Astrocyte of the spinal cord (primary cell): ENCODE measurements around the gene TP53BP2.
A peak's percentile ranks its signal among the peaks of the same experiment; 100 is the strongest.

Source experiments
- DNase-seq: peaks from one replicate; pipeline ENCODE4 v3.0.0; 2011; ENCODE audit warnings: low read depth, low spot score
- H3K4me3 ChIP-seq: 2 replicates; pipeline ENCODE4 v1.5.1; 2011; ENCODE audit warnings: low read depth, mild to moderate bottlenecking, low read length, moderate library complexity
- in situ Hi-C: cut with HindIII; loops from 2 replicates; pipeline ENCODE4 v1.10.0; 2017; ENCODE audit warnings: low sequenced_read_pairs
- TF ChIP-seq, protein P1 (sequence below): IDR thresholded peaks from 2 replicates; pipeline ENCODE4 v1.5.1; 2012; ENCODE audit warnings: low read depth, mild to moderate bottlenecking, low read length, inconsistent platforms

The TP53BP2 gene

GRCh38 chr1:223837206-223837605 lies 8.5 kb downstream of the TP53BP2 start:
- TF ChIP-seq, protein P1, sequence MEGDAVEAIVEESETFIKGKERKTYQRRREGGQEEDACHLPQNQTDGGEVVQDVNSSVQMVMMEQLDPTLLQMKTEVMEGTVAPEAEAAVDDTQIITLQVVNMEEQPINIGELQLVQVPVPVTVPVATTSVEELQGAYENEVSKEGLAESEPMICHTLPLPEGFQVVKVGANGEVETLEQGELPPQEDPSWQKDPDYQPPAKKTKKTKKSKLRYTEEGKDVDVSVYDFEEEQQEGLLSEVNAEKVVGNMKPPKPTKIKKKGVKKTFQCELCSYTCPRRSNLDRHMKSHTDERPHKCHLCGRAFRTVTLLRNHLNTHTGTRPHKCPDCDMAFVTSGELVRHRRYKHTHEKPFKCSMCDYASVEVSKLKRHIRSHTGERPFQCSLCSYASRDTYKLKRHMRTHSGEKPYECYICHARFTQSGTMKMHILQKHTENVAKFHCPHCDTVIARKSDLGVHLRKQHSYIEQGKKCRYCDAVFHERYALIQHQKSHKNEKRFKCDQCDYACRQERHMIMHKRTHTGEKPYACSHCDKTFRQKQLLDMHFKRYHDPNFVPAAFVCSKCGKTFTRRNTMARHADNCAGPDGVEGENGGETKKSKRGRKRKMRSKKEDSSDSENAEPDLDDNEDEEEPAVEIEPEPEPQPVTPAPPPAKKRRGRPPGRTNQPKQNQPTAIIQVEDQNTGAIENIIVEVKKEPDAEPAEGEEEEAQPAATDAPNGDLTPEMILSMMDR: no peak
- no peak overlapping the region for H3K4me3 ChIP-seq
- in situ Hi-C loops: no loop called here
- DNase-seq: no peak

DNA sequence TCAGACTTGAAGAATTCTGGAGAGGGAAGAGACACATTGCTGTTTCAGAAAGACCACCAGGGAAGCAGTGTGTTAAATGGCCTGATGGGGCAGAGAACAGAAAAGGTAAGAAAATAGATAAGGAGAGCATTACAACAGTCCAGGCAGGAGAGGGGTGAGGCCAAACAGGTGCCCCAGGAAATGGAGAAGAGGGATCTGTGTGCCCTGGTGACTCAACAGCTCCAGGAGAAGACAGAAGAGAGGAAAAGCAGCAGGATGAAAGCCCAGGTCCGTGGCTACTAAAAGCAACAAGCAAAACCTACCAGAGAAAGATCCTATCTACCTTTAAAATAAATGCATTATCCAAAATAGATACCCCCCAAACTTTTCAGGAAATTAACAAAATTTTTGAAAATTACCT lies 9.2 kb downstream of the TP53BP2 start:
- DNase-seq: no peak
- no peak overlapping the region for H3K4me3 ChIP-seq
- TF ChIP-seq, protein P1: no peak
- in situ Hi-C loops: no loop called here

DNA sequence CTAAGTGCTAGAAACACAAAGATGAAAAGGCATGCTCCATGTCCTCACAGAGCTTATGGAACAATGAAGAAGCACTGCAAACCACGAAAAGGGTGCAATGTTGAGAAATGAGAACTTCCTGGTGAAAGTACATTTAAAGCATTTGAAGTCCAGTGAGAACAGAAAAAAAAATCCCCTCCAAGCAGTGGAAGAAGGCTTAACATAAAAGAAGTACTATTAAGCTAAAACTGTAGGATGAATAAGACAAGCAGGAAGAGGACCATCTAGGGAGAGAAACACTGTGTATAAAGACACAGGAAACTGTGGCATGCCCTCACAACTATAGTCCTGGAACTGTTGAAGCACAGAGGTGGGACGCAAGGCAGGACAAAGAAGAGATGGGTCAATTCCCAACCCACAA lies 10.0 kb downstream of the TP53BP2 start:
- TF ChIP-seq, protein P1: no peak
- no peak overlapping the region for H3K4me3 ChIP-seq
- no peak for DNase-seq
- in situ Hi-C loops: no loop called here

- H3K4me3 ChIP-seq: no peak overlapping the region
- peak; percentile 71 for DNase-seq
- in situ Hi-C loops: no loop called here
- TF ChIP-seq, protein P1: no peak
Measured at GRCh38 chr1:223834660-223835263, 11.0 kb downstream of the TP53BP2 start.

GRCh38 chr1:223833948-223834347 lies 11.8 kb downstream of the TP53BP2 start:
- no peak for DNase-seq
- H3K4me3 ChIP-seq: no peak overlapping the region
- TF ChIP-seq, protein P1: no peak
- in situ Hi-C loops: no loop called here

DNA sequence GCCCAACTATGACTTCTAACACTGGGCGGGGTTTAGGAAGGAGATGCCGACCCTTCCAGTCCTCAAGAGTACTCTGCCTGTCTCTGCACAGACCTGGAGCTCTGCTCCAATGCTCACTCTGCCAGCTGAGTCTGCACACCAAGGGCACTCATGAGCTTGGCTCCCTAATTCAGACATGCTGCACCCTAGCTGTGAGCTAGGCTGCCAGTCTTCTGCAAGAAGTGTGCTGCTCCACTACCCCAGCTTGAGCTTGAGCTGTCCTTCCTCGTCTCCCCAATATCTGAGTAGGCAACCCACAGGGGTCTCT lies 13.2 kb downstream of the TP53BP2 start:
- TF ChIP-seq, protein P1: peak; percentile 2
- DNase-seq: no peak
- no peak overlapping the region for H3K4me3 ChIP-seq
- in situ Hi-C loops: no loop called here
